Right lobe of liver (tissue), 4 donors: Measurements from ENCODE around the gene IL36A.

Experiments used
- POLR2A ChIP-seq: fragments of 450-650 bp; IDR thresholded peaks from one replicate; pipeline ENCODE4 v1.6.1; 2017; ENCODE audit warnings: antibody characterized with exemption, mild to moderate bottlenecking
- TF ChIP-seq, protein P1 (sequence below), 4 donors: fragments of 200-600 bp in 3 of 4; fragments of 450-650 bp in 1 of 4; IDR thresholded peaks; one replicate each; pipeline versions ENCODE4 v1.5.1 to v1.8.0; 2016 to 2022; ENCODE audit warnings: antibody characterized with exemption in 4 of 4, mild to moderate bottlenecking in 2 of 4
- donor health status: DM: no; HTN: no; CAD: no.
- donor health status: DM: no; HTN: no; CAD: no.
- donor health status: DM: no; HTN: yes; CAD: no.

DNA sequence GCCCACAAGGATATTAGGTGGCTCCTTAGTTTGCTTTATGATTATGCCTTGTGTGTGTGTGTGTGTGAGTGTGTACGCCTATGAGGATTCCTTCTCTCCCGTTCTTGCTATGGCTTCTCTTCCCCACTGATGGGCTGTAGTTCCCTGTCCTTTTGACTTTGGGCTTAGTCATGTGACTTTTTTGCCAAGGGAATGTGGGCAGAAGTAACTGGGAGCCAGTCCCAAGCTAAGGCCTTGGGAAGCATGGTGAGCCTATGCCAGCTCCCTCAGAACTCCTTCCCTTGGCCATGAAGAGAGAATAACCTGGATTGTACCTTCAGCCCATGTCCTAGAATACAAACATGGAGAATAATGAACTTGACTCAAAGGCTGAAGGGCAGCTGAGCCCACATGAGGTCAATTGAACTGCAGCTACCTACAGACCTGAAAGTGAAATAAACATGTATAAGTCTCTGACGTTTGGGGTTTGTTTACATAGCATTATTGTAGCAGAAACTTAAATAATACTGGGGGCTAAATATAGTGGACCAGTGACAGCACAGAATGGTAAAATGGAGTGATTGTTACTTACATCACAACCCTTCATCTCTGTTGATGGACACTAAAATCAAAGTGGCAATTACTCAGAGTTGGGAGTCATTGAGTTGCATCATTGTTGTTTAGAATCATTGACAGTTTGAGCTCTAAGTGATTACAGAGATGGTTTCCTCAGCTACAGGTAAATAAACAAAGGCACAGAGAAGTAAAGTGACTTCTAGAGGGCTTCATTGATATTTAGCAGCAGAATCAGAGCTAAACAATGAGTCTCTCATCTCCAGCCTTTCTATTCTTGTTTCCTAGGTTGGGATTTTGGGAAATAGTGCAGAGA, 42.7 kb upstream of the IL36A start:
- TF ChIP-seq, protein P1, sequence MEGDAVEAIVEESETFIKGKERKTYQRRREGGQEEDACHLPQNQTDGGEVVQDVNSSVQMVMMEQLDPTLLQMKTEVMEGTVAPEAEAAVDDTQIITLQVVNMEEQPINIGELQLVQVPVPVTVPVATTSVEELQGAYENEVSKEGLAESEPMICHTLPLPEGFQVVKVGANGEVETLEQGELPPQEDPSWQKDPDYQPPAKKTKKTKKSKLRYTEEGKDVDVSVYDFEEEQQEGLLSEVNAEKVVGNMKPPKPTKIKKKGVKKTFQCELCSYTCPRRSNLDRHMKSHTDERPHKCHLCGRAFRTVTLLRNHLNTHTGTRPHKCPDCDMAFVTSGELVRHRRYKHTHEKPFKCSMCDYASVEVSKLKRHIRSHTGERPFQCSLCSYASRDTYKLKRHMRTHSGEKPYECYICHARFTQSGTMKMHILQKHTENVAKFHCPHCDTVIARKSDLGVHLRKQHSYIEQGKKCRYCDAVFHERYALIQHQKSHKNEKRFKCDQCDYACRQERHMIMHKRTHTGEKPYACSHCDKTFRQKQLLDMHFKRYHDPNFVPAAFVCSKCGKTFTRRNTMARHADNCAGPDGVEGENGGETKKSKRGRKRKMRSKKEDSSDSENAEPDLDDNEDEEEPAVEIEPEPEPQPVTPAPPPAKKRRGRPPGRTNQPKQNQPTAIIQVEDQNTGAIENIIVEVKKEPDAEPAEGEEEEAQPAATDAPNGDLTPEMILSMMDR (IDR thresholded peaks at IDR 0.05), result no peak
- TF ChIP-seq POLR2A, result no peak
